Measurements from ENCODE around the gene CYB5RL.

DNA sequence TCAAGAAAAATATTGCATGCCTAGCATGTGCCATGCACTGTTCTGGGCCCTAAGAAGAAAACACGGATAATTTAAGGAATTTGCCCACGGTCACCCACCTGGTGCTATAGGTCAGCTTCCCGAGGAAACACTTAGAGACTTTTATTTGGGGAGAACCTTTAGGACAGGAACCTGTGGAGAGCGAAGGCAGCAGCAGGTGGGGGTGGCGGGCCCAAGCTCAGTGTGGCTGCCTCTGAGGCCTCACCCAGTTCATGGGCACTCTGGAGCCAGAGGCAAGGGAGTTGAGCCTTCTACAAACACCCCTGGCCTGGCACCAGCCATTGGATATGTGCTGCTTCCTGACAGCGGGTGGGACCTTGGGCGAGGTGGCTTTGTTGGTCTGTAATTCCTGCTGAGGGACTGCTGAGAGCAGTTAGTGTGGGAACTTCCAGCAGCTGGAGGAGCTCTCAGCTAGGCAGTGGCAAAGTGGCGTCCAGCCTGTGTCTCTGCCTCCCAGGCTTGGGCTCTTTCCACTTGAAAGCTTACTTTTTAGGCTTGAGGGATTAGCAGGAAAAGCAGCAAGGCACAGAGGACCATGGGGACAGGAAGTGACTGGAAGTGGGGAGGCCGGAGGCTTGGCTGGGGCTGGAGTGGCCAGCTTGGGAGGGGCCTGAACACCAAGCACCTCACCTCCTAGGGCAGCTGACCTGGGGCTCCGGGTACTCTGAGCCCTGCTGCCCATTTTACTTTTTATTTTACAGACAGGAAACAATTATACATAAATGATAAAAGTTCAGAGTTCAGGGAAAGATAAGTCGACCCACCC lies 19.3 kb upstream of the CYB5RL start:
- TF ChIP-seq EZH2 (IDR thresholded peaks at IDR 0.05; ENCODE audit: borderline replicate concordance) = no peak
- TF ChIP-seq CTCF (IDR thresholded peaks at IDR 0.05; ENCODE audit: poor library complexity) = no peak
